Heart left ventricle (tissue), 13 donors: ENCODE results near the gene CES4A.

Experiments
- POLR2A ChIP-seq, 2 donors: fragments of 450-650 bp; IDR thresholded peaks; one replicate each; pipeline ENCODE4 v1.6.1; 2017; ENCODE audit warnings: antibody characterized with exemption in 2 of 2, mild to moderate bottlenecking in 2 of 2, moderate library complexity in 2 of 2
- TF ChIP-seq, protein P1 (sequence below), 12 donors: fragments of 200-600 bp; sonication (generic) in 4 of 12; IDR thresholded peaks; one replicate each; pipeline versions ENCODE4 v1.5.0 to v1.8.0; 2018 to 2022; ENCODE audit warnings: antibody characterized with exemption in 12 of 12, mild to moderate bottlenecking in 5 of 12
- donor health status: ischemic (EF 13 %, LVEDD 7.1; RV severe dilation, severe dysfunction).
- donor health status: DM: no; HTN: yes; CAD: no.
- donor health status: DM: no; HTN: no; CAD: no.
- donor health status: ischemic (EF 25% LVEDD 6.9; RV normal size, moderate dysfunction).
- donor health status: ischemic (EF 25% LVEDD 5.7; RV mildly dilated, moderate dysfunction).
- donor health status: ischemic (EF 35%, LVEDD 5.7; RV mildly dilated, moderate dysfunction).
- donor health status: nonischemic (EF 11% LVEDD 7.7; RV severe dilation, severe dysfunction).
- donor health status: DM: yes; HTN: yes; CAD: no.
- donor health status: PGD.
- donor health status: ischemic (EF 29% LVEDD 5.4; RV normal size, mild dysfunction).
- donor health status: nonischemic (EF 23%, LVEDD 6.1; RV moderate dilation, normal function).

DNA sequence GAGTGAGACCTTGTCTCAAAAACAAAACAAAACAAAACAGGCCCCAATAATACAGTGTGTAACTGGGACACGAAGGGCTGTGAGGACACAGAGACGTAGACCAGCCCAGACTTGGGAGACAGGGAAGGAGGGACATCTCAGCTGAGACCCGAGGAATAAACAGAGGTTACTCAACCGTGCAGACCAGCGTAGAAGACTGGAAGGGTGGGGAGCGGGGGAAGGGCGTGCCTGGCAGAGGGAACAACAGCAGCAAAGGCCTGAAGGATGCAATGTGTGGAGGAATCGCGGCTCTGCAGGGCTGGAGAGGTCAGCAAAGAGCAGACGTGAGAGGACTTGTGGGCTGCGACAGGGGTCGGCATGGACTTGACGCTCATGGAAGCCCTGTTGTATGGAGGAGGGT, 11.6 kb upstream of the CES4A start:
- no peak for TF ChIP-seq POLR2A (IDR thresholded peaks at IDR 0.05)
- TF ChIP-seq, protein P1, sequence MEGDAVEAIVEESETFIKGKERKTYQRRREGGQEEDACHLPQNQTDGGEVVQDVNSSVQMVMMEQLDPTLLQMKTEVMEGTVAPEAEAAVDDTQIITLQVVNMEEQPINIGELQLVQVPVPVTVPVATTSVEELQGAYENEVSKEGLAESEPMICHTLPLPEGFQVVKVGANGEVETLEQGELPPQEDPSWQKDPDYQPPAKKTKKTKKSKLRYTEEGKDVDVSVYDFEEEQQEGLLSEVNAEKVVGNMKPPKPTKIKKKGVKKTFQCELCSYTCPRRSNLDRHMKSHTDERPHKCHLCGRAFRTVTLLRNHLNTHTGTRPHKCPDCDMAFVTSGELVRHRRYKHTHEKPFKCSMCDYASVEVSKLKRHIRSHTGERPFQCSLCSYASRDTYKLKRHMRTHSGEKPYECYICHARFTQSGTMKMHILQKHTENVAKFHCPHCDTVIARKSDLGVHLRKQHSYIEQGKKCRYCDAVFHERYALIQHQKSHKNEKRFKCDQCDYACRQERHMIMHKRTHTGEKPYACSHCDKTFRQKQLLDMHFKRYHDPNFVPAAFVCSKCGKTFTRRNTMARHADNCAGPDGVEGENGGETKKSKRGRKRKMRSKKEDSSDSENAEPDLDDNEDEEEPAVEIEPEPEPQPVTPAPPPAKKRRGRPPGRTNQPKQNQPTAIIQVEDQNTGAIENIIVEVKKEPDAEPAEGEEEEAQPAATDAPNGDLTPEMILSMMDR (IDR thresholded peaks at IDR 0.05) = no peak
